Panc1 (cell line): Measurements from ENCODE around the gene ZC3H7B.
"Not testable (repeated sequence)": the region's sequence is repeated elsewhere in the genome, so short reads cannot be mapped to it uniquely, and the experiment has no call there.

Experiments
- CTCF ChIP-seq: fragments of 450-650 bp; IDR thresholded peaks from 2 replicates; pipeline ENCODE4 v1.5.1; 2017; ENCODE audit warnings: mild to moderate bottlenecking
- POLR2AphosphoS5 ChIP-seq: IDR thresholded peaks from 2 replicates; pipeline ENCODE4 v1.6.1; 2012; ENCODE audit warnings: mild to moderate bottlenecking, low read depth, low read length, moderate library complexity
- REST ChIP-seq, 2 experiments: IDR thresholded peaks; 2 replicates each; pipeline ENCODE4 v1.6.1; 2011 to 2012; ENCODE audit warnings: low read depth in 2 of 2, control low read depth in 1 of 2, low read length in 1 of 2, mild to moderate bottlenecking in 1 of 2, moderate library complexity in 1 of 2; ENCODE audit not compliant: insufficient read depth in 1 of 2
- SIN3A ChIP-seq: IDR thresholded peaks from 2 replicates; pipeline ENCODE4 v1.6.1; 2012; ENCODE audit warnings: low read depth, mild to moderate bottlenecking, low read length, moderate library complexity, borderline replicate concordance; ENCODE audit not compliant: insufficient read depth
- TCF7L2 ChIP-seq: IDR thresholded peaks from 2 replicates; pipeline ENCODE4 v1.6.1; 2011; ENCODE audit warnings: mild to moderate bottlenecking, low read depth, low read length, inconsistent platforms

- TF ChIP-seq POLR2AphosphoS5; CTCF; REST (IDR thresholded peaks at IDR 0.05; ENCODE audit: insufficient read depth in 1 of 2, low read depth in 2 of 2, low read length in 1 of 2); SIN3A; TCF7L2: not testable (repeated sequence)
Measured at GRCh38 chr22:41294816-41295215, 6.5 kb upstream of the ZC3H7B start.
